ENCODE results near the gene HOATZ.

- TF ChIP-seq EZH2 (IDR thresholded peaks at IDR 0.05; ENCODE audit: low read length) (no peak), CTCF (optimal IDR thresholded peaks at IDR 0.05 in 1 of 3, IDR thresholded peaks at IDR 0.05 in 1 of 3, conservative IDR thresholded peaks at IDR 0.05 in 1 of 3; ENCODE audit: extremely low read depth in 1 of 3, insufficient read depth in 2 of 3, low read length in 3 of 3) (no peak)
These were observed 12.0 kb upstream of the HOATZ start for GRCh38 chr11:111502611-111503010.
